Liver (tissue), 9 donors: ENCODE results near the gene GALK2. TPM values are rescaled to one million over a fixed set of nuclear protein-coding genes. Genes with fewer than 3 reads are reported as not detected.

ENCODE experiments used
- DNase-seq: peaks from one replicate; pipeline ENCODE4 v3.0.0-alpha.2; 2017; ENCODE audit warnings: low spot score
- H3K27ac ChIP-seq, 2 donors: one replicate each; pipeline ENCODE4 v1.7.0; 2013; ENCODE audit warnings: inconsistent platforms in 2 of 2, low read length in 2 of 2, control low read depth in 1 of 2, low read depth in 1 of 2, mild to moderate bottlenecking in 1 of 2
- H3K27me3 ChIP-seq, 4 donors: one replicate each; pipeline versions ENCODE4 v1.6.1 to v1.7.0; 2013; ENCODE audit warnings: low read length in 3 of 4, inconsistent platforms in 1 of 4, mild to moderate bottlenecking in 1 of 4, moderate library complexity in 1 of 4; ENCODE audit not compliant: control insufficient read depth in 4 of 4, insufficient read depth in 4 of 4
- H3K36me3 ChIP-seq, 4 donors: one replicate each; pipeline versions ENCODE4 v1.6.1 to v1.7.0; 2013; ENCODE audit warnings: low read length in 3 of 4, mild to moderate bottlenecking in 3 of 4, low read depth in 1 of 4, moderate library complexity in 1 of 4; ENCODE audit not compliant: control insufficient read depth in 4 of 4, insufficient read depth in 3 of 4
- H3K4me1 ChIP-seq, 4 donors: one replicate each; pipeline versions ENCODE4 v1.6.1 to v1.7.0; 2013; ENCODE audit warnings: low read length in 3 of 4, mild to moderate bottlenecking in 3 of 4, moderate library complexity in 1 of 4; ENCODE audit not compliant: control insufficient read depth in 4 of 4, insufficient read depth in 4 of 4
- H3K4me3 ChIP-seq, 3 donors: one replicate each; pipeline versions ENCODE4 v1.6.1 to v1.7.0; 2013; ENCODE audit warnings: low read length in 3 of 3, control low read depth in 1 of 3, low read depth in 1 of 3, mild to moderate bottlenecking in 1 of 3
- H3K9ac ChIP-seq, 2 donors: one replicate each; pipeline ENCODE4 v1.7.0; 2013; ENCODE audit warnings: low read length in 2 of 2, mild to moderate bottlenecking in 2 of 2, moderate library complexity in 2 of 2, control low read depth in 1 of 2, low read depth in 1 of 2
- H3K9me3 ChIP-seq, 4 donors: one replicate each; pipeline versions ENCODE4 v1.6.1 to v1.7.0; 2013; ENCODE audit warnings: low read length in 3 of 4; ENCODE audit not compliant: control insufficient read depth in 4 of 4
- EGR1 ChIP-seq, 2 donors: IDR thresholded peaks; 2 replicates each; pipeline ENCODE4 v1.6.1; 2016 to 2018; ENCODE audit warnings: antibody characterized with exemption in 2 of 2, low read depth in 2 of 2
- FOXA1 ChIP-seq: IDR thresholded peaks from 2 replicates; pipeline ENCODE4 v1.6.1; 2016; ENCODE audit warnings: antibody characterized with exemption
- FOXA2 ChIP-seq: IDR thresholded peaks from 2 replicates; pipeline ENCODE4 v1.6.1; 2016; ENCODE audit warnings: antibody characterized with exemption
- GABPA ChIP-seq, 2 donors: IDR thresholded peaks in 1 of 2; conservative IDR thresholded peaks in 1 of 2; 2 replicates each; pipeline ENCODE4 v1.6.1; 2016; ENCODE audit warnings: antibody characterized with exemption in 2 of 2, mild to moderate bottlenecking in 1 of 2, moderate library complexity in 1 of 2
- HNF4A ChIP-seq, 2 donors: conservative IDR thresholded peaks; 2 replicates each; pipeline ENCODE4 v1.6.1; 2016; ENCODE audit warnings: antibody characterized with exemption in 2 of 2, mild to moderate bottlenecking in 2 of 2
- HNF4G ChIP-seq: IDR thresholded peaks from 2 replicates; pipeline ENCODE4 v1.6.1; 2016; ENCODE audit warnings: antibody characterized with exemption
- JUND ChIP-seq, 2 donors: IDR thresholded peaks; 2 replicates each; pipeline ENCODE4 v1.6.1; 2016; ENCODE audit warnings: antibody characterized with exemption in 2 of 2
- NR2F2 ChIP-seq: IDR thresholded peaks from 2 replicates; pipeline ENCODE4 v1.6.1; 2016; ENCODE audit warnings: antibody characterized with exemption
- RAD21 ChIP-seq, 2 donors: IDR thresholded peaks; 2 replicates each; pipeline ENCODE4 v1.6.1; 2016; ENCODE audit warnings: antibody characterized with exemption in 2 of 2, mild to moderate bottlenecking in 2 of 2
- RXRA ChIP-seq, 2 donors: IDR thresholded peaks; 2 replicates each; pipeline ENCODE4 v1.6.1; 2017 to 2018; ENCODE audit warnings: antibody characterized with exemption in 2 of 2, mild to moderate bottlenecking in 1 of 2
- SP1 ChIP-seq: IDR thresholded peaks from 2 replicates; pipeline ENCODE4 v1.6.1; 2018; ENCODE audit warnings: antibody characterized with exemption, mild to moderate bottlenecking
- TAF1 ChIP-seq: conservative IDR thresholded peaks from 2 replicates; pipeline ENCODE4 v1.6.1; 2016; ENCODE audit warnings: antibody characterized with exemption, mild to moderate bottlenecking
- YY1 ChIP-seq: IDR thresholded peaks from 2 replicates; pipeline ENCODE4 v1.6.1; 2016; ENCODE audit warnings: antibody characterized with exemption, mild to moderate bottlenecking
- WGBS: extraction: QIAGEN DNeasy Blood & Tissue Kit; methylation state at CpG from one replicate; pipeline ENCODE4 v1.1.7; 2013; 5-methylcytosine and 5-hydroxymethylcytosine counted together
- polyA plus RNA-seq, 2 donors: library from polyadenylated mRNA; stranded (reverse) in 1 of 2; unstranded in 1 of 2; fragments of 200-250 nt in 1 of 2; fragments of >200 nt in 1 of 2; fragmentation: Nextera tagmentation in 1 of 2; extraction: Ambion mirVana in 1 of 2; gene quantifications; one replicate each; pipeline versions ENCODE4 v1.2.1 to v1.2.3, GENCODE V29; 2013 to 2015
- total RNA-seq, 2 donors: library from RNA; depleted of rRNA; stranded (reverse); fragments of >200 nt; gene quantifications; one replicate each; pipeline ENCODE4 v1.2.3, GENCODE V29; 2014
- TF ChIP-seq, protein P1 (sequence below): IDR thresholded peaks from 2 replicates; pipeline ENCODE4 v1.6.1; 2016; ENCODE audit warnings: antibody characterized with exemption
- TF ChIP-seq, protein P2 (sequence below): fragments of 150-350 bp; IDR thresholded peaks from 2 replicates; pipeline ENCODE4 v1.5.1; 2017; ENCODE audit warnings: improper control_type of control experiment, low read depth, low read length; ENCODE audit not compliant: missing input control
- TF ChIP-seq, protein P3 (sequence below): IDR thresholded peaks from 2 replicates; pipeline ENCODE4 v1.6.1; 2016; ENCODE audit warnings: antibody characterized with exemption
- TF ChIP-seq, protein P4 (sequence below): IDR thresholded peaks from 2 replicates; pipeline ENCODE4 v1.6.1; 2016; ENCODE audit warnings: antibody characterized with exemption
- TF ChIP-seq, protein P5 (sequence below): IDR thresholded peaks from 2 replicates; pipeline ENCODE4 v1.6.1; 2016; ENCODE audit warnings: antibody characterized with exemption, mild to moderate bottlenecking
- donor health status: healthy.
- donor health status: healthy.
- donor health status: healthy.
- donor health status: healthy.
- donor health status: healthy.

Gene GALK2
- total and polyA plus RNA-seq, 4 donors, result 18.1 to 57.0 (median 24.5) TPM

DNA sequence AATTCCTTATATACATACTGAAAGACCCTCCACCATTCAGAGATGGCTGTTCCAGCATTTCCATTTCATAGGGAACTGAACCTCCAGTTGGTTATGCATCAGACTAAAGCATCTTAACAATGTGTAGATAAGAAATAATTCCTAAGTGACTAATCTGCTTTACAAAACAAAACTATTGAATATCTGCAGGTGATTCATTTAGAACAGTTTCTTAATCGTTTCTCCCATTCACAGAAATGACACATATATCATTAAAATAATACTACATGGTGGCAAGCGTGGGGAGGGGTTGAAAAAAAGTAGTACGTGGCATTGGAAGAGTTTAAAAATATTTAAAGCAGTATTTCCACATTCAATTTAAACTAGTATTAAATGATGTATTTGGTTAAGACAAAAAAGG lies 34.1 kb upstream of the GALK2 start:
- H3K9ac ChIP-seq, result no peak overlapping the region
- H3K36me3 ChIP-seq, result peaks cover 1 to 59% (median 45%) of the 10 kb centered on the region in 4 donors
- no peak overlapping the region for H3K27ac ChIP-seq
- no peaks in the 10 kb centered on the region for H3K9me3 ChIP-seq
- no peaks in the 10 kb centered on the region for H3K27me3 ChIP-seq
- no peak for TF ChIP-seq YY1
- TF ChIP-seq, protein P1, sequence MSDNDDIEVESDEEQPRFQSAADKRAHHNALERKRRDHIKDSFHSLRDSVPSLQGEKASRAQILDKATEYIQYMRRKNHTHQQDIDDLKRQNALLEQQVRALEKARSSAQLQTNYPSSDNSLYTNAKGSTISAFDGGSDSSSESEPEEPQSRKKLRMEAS, result no peak
- TF ChIP-seq, protein P2, sequence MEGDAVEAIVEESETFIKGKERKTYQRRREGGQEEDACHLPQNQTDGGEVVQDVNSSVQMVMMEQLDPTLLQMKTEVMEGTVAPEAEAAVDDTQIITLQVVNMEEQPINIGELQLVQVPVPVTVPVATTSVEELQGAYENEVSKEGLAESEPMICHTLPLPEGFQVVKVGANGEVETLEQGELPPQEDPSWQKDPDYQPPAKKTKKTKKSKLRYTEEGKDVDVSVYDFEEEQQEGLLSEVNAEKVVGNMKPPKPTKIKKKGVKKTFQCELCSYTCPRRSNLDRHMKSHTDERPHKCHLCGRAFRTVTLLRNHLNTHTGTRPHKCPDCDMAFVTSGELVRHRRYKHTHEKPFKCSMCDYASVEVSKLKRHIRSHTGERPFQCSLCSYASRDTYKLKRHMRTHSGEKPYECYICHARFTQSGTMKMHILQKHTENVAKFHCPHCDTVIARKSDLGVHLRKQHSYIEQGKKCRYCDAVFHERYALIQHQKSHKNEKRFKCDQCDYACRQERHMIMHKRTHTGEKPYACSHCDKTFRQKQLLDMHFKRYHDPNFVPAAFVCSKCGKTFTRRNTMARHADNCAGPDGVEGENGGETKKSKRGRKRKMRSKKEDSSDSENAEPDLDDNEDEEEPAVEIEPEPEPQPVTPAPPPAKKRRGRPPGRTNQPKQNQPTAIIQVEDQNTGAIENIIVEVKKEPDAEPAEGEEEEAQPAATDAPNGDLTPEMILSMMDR, result no peak
- no peak for TF ChIP-seq EGR1 (IDR thresholded peaks at IDR 0.05; ENCODE audit: low read depth in 2 of 2)
- no peak for TF ChIP-seq RAD21 (IDR thresholded peaks at IDR 0.05)
- 92% methylated on average over 3 of the region's 3 CpGs for WGBS
- no peak for DNase-seq
- H3K4me1 ChIP-seq, result no peaks in the 10 kb centered on the region
- H3K4me3 ChIP-seq, result no peak overlapping the region

DNA sequence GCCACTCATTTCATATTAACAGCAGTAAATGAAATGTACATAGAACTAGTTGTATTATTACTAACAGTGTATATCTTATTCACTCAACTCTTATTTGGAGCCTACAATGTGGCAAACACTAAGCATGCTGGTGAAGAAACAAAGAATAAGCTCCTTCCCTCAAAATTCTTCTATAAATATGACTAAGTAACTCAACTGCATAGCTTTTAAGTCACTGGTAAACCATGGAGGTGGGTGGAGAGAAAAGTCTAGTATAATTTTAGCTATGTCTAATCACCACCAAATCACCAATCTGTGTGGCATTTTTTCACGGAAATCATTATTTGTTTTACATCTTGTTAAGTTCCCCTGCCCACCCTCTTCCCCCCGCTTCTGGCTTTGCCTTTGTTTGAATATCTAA lies 32.2 kb upstream of the GALK2 start:
- H3K27ac ChIP-seq, result no peak overlapping the region
- TF ChIP-seq, protein P3, sequence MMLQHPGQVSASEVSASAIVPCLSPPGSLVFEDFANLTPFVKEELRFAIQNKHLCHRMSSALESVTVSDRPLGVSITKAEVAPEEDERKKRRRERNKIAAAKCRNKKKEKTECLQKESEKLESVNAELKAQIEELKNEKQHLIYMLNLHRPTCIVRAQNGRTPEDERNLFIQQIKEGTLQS, result no peak
- TF ChIP-seq SP1, result no peak
- TF ChIP-seq GABPA (IDR thresholded peaks at IDR 0.05 in 1 of 2, conservative IDR thresholded peaks at IDR 0.05 in 1 of 2), result no peak
- no peak for TF ChIP-seq NR2F2
- no peak for TF ChIP-seq FOXA1
- TF ChIP-seq RAD21 (IDR thresholded peaks at IDR 0.05), result no peak
- no peak for TF ChIP-seq TAF1
- TF ChIP-seq, protein P4, sequence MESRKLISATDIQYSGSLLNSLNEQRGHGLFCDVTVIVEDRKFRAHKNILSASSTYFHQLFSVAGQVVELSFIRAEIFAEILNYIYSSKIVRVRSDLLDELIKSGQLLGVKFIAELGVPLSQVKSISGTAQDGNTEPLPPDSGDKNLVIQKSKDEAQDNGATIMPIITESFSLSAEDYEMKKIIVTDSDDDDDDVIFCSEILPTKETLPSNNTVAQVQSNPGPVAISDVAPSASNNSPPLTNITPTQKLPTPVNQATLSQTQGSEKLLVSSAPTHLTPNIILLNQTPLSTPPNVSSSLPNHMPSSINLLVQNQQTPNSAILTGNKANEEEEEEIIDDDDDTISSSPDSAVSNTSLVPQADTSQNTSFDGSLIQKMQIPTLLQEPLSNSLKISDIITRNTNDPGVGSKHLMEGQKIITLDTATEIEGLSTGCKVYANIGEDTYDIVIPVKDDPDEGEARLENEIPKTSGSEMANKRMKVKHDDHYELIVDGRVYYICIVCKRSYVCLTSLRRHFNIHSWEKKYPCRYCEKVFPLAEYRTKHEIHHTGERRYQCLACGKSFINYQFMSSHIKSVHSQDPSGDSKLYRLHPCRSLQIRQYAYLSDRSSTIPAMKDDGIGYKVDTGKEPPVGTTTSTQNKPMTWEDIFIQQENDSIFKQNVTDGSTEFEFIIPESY, result no peak
- no peak for TF ChIP-seq HNF4A (conservative IDR thresholded peaks at IDR 0.05)
- TF ChIP-seq FOXA2, result no peak
- TF ChIP-seq HNF4G, result no peak
- TF ChIP-seq, protein P1, result no peak
- TF ChIP-seq RXRA (IDR thresholded peaks at IDR 0.05), result no peak
- TF ChIP-seq, protein P2, result no peak
- no peak for TF ChIP-seq JUND (IDR thresholded peaks at IDR 0.05)
- TF ChIP-seq, protein P5, sequence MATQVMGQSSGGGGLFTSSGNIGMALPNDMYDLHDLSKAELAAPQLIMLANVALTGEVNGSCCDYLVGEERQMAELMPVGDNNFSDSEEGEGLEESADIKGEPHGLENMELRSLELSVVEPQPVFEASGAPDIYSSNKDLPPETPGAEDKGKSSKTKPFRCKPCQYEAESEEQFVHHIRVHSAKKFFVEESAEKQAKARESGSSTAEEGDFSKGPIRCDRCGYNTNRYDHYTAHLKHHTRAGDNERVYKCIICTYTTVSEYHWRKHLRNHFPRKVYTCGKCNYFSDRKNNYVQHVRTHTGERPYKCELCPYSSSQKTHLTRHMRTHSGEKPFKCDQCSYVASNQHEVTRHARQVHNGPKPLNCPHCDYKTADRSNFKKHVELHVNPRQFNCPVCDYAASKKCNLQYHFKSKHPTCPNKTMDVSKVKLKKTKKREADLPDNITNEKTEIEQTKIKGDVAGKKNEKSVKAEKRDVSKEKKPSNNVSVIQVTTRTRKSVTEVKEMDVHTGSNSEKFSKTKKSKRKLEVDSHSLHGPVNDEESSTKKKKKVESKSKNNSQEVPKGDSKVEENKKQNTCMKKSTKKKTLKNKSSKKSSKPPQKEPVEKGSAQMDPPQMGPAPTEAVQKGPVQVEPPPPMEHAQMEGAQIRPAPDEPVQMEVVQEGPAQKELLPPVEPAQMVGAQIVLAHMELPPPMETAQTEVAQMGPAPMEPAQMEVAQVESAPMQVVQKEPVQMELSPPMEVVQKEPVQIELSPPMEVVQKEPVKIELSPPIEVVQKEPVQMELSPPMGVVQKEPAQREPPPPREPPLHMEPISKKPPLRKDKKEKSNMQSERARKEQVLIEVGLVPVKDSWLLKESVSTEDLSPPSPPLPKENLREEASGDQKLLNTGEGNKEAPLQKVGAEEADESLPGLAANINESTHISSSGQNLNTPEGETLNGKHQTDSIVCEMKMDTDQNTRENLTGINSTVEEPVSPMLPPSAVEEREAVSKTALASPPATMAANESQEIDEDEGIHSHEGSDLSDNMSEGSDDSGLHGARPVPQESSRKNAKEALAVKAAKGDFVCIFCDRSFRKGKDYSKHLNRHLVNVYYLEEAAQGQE, result no peak
- no peak for TF ChIP-seq YY1
- no peak for TF ChIP-seq EGR1 (IDR thresholded peaks at IDR 0.05; ENCODE audit: low read depth in 2 of 2)
- H3K9ac ChIP-seq, result no peak overlapping the region
- 89% methylated on average over 2 of the region's 2 CpGs for WGBS
- no peaks in the 10 kb centered on the region for H3K27me3 ChIP-seq
- H3K9me3 ChIP-seq, result no peaks in the 10 kb centered on the region
- peaks cover 4 to 67% (median 51%) of the 10 kb centered on the region in 4 donors for H3K36me3 ChIP-seq
- no peak for DNase-seq
- H3K4me3 ChIP-seq, result no peak overlapping the region
- H3K4me1 ChIP-seq, result no peaks in the 10 kb centered on the region
